ENCODE measurements around the gene C13orf46. TPM values are rescaled to one million over a fixed set of nuclear protein-coding genes. Genes with fewer than 3 reads are reported as not detected.

Gene C13orf46
- total RNA-seq, 1 donor: under 0.01 TPM

DNA sequence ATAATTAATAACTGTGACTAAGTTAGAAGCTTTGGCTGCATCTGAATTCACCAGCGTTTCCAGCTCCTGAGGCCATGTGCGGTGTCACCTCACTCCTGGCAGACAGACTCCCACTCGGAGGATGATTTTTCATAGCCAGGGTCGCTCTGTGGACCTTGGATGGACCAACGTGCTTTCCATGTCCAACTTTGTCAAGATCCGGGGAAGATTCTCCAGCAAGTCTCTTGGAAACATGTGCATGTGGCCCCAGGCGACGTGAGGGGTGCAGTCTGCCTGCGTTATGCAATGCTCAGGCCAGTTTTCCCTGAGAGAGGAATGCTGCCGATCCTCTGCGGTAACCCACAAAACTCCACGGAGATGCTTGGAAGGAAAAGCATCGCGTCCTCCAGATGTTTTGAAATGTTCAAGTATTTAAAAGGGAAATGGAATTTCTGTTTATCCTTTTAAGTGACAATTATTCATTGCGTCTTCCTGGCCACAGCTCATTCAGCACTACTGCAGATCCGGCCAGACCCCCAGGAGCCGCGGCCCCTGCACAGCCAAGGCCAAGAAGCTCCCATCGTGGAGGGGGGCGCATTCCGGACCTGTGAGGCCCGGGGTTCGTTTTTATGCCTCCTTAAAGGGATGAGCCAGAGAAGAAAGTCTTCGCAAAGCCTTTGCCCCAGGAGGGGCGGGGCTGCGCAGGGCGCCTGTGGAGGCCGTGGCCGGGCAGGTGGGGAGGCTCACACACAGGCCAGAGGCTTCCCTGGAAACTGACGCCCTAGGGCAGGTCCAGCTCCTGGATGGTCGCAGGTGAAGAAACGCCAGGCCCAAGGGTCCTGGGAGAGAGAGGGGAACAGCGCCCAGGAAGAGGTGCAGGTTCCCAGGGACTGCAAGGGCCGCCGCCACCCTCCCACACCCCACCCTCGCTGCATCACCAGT, 46.0 kb downstream of the C13orf46 start:
- H3K4me3 ChIP-seq (ENCODE audit: low read depth, low read length): no peak overlapping the region
- TF ChIP-seq, protein P1, sequence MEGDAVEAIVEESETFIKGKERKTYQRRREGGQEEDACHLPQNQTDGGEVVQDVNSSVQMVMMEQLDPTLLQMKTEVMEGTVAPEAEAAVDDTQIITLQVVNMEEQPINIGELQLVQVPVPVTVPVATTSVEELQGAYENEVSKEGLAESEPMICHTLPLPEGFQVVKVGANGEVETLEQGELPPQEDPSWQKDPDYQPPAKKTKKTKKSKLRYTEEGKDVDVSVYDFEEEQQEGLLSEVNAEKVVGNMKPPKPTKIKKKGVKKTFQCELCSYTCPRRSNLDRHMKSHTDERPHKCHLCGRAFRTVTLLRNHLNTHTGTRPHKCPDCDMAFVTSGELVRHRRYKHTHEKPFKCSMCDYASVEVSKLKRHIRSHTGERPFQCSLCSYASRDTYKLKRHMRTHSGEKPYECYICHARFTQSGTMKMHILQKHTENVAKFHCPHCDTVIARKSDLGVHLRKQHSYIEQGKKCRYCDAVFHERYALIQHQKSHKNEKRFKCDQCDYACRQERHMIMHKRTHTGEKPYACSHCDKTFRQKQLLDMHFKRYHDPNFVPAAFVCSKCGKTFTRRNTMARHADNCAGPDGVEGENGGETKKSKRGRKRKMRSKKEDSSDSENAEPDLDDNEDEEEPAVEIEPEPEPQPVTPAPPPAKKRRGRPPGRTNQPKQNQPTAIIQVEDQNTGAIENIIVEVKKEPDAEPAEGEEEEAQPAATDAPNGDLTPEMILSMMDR (IDR thresholded peaks at IDR 0.05; ENCODE audit: insufficient read depth, low read depth, low read length): no peak

GRCh38 chr13:113926951-113927660, 46.8 kb downstream of the C13orf46 start:
- TF ChIP-seq, protein P1 (IDR thresholded peaks at IDR 0.05; ENCODE audit: insufficient read depth, low read depth, low read length): no peak
- H3K4me3 ChIP-seq (ENCODE audit: low read depth, low read length): no peak overlapping the region
- no peak for DNase-seq (ENCODE audit: low read depth)

More for the DNA sequence above, 46.0 kb downstream of the C13orf46 start:
- peak; percentile 99 for DNase-seq (ENCODE audit: low read depth)

DNA sequence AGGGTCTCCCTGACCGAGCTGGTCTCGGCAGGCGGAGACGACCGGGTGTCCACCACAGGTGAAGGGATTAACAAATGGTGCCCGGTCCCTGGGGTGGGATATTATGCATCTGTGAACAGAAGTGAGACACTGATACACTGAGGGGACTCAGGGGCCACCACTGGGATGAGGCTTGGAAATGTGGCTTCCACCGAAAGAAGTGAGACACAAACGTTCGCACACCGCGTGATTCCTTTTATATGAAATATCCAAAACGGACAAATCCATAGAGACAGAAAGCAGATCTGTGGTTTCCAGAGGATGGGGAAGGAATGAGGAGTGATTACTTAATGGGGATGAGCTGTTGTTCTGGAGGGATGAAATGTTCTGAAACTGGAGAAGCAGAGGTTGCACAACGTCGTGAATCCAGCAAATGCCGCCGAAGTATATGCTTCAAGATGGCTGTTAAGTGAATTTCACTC, 47.5 kb downstream of the C13orf46 start:
- peak; percentile 95 for DNase-seq (ENCODE audit: low read depth)
- TF ChIP-seq, protein P1 (IDR thresholded peaks at IDR 0.05; ENCODE audit: insufficient read depth, low read depth, low read length): no peak
- H3K4me3 ChIP-seq (ENCODE audit: low read depth, low read length): no peak overlapping the region

- no peak overlapping the region for H3K4me3 ChIP-seq (ENCODE audit: low read depth, low read length)
- no peak for DNase-seq (ENCODE audit: low read depth)
- TF ChIP-seq, protein P1 (IDR thresholded peaks at IDR 0.05; ENCODE audit: insufficient read depth, low read depth, low read length): no peak
These were observed 49.5 kb downstream of the C13orf46 start for GRCh38 chr13:113924184-113924901.

DNA sequence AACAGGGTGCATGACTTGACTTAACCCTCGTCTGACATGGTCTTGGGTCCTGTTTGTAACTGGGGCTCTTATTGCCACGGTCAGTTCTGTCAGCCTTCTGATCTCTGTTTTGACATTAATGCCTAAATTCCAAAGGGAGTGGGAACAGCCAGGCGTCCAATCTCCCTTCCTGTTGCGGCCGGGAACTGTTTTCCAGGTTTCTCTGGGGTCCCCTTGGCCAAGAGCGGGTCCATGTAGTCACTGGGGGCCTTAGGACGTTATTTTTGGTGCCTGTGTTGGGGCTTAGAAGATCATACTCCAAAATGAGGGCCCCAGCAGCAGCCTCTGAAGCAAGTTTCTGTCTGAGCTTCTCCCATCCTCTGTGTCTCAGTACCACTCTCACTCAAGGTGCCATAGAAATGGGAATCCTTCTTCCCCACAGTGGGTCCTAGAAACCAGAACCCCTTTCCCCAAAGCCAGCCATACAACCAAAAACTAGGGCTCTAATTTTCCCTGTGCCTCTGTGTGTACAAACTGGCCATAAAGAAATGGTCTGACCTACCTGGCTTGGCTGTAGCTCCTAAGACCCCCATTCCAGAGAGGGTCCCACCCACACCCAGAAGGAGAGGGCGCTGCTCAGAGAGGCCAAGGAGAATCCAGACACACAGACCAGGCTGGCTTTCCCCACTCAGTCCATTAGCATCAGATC, 50.4 kb downstream of the C13orf46 start:
- H3K4me3 ChIP-seq (ENCODE audit: low read depth, low read length): no peak overlapping the region
- DNase-seq (ENCODE audit: low read depth): no peak
- TF ChIP-seq, protein P1 (IDR thresholded peaks at IDR 0.05; ENCODE audit: insufficient read depth, low read depth, low read length): no peak
